ENCODE results near the gene HIRA.
"Not testable (repeated sequence)": the region's sequence is repeated elsewhere in the genome, so short reads cannot be mapped to it uniquely, and the experiment has no call there.

The HIRA gene

GRCh38 chr22:19382240-19382639 lies 49.3 kb downstream of the HIRA start:
- no peak for DNase-seq

- no peak for DNase-seq
Measured at GRCh38 chr22:19378344-19378674, 53.2 kb downstream of the HIRA start.

DNA sequence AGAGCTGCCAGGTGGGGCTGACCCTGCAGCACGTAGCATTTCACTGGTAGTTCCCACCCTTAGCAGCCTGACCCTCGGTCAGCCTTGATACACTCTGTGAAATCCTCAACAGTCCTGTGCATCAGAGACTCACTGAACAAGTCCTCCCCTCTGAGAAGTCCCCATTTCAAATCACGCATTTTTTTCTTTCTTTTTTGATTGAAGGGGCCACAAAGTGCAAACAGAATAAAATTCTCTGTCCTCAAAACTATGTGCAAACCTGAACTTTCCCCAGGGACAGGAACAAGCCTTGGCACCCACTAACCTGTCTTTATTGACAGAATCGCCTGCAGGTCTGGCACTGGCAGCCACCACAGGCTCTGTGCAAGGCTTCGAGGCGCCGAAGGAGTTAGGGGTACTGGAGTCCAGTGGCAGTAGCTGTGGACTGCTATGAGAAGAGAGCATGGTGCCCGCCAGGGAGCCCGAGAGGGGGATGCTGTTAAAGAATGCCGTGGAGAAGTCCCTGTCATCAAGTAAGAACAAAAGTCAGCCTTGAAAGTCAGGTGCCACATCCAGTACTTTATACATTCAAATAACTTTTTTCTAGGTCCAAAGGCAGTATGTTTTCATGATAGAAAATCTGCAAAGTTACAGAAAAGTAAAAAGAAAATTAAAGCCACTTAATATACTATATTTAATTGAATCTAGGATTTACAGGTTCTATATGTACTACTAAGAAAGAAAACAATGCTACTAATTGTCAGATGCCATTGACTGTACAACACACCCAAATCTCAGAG lies 53.8 kb downstream of the HIRA start:
- no peak for DNase-seq

DNA sequence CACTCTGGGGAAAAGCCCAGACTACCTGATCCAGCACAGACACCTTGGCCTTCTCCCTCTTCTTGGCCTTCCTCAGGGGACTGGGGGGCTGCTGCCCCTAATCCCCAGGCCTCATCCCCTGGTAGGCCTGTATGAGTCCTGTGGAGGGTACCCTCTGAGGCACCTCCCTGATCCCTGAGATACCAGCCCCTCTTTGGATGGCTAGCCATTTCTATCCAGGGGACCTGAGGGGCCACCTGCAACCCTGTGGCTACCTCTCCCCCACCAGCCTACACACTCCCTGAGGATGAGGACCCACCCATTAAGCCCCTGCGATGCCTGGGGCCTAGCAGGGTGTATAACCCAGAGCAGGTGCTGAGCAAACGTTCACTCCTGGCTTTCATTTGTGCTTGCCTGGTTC lies 54.6 kb downstream of the HIRA start:
- no peak for DNase-seq

GRCh38 chr22:19376247-19376646 lies 55.3 kb downstream of the HIRA start:
- no peak for DNase-seq

- no peak for DNase-seq
Measured at GRCh38 chr22:19375435-19375834, 56.1 kb downstream of the HIRA start.

GRCh38 chr22:19374410-19374809 lies 57.1 kb downstream of the HIRA start:
- DNase-seq: no peak

- no peak for DNase-seq
Measured at GRCh38 chr22:19373450-19373849, 58.1 kb downstream of the HIRA start.

- no peak for DNase-seq
Measured at GRCh38 chr22:19371893-19372292, 59.6 kb downstream of the HIRA start.

GRCh38 chr22:19368876-19369275 lies 62.7 kb downstream of the HIRA start:
- DNase-seq: no peak

GRCh38 chr22:19367763-19368367 lies 63.7 kb downstream of the HIRA start:
- DNase-seq: no peak

DNA sequence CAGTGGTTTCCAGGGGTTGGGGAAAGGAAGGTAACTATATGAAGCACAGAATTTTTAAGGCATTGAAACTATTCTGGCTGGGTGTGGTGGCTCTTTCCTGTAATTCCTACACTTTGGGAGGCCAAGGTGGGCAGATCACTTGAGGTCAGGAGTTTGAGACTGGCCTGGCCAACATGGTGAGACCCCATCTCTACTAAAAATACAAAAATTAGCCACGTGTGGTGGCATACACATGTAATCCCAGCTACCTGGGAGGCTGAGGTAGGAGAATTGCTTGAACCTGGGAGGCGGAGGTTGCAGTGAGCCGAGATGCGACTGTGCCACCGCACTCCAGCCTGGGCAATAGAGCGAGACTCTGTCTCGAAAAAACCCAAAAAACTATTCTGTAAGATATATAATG lies 68.0 kb downstream of the HIRA start:
- not testable (repeated sequence) for DNase-seq

DNA sequence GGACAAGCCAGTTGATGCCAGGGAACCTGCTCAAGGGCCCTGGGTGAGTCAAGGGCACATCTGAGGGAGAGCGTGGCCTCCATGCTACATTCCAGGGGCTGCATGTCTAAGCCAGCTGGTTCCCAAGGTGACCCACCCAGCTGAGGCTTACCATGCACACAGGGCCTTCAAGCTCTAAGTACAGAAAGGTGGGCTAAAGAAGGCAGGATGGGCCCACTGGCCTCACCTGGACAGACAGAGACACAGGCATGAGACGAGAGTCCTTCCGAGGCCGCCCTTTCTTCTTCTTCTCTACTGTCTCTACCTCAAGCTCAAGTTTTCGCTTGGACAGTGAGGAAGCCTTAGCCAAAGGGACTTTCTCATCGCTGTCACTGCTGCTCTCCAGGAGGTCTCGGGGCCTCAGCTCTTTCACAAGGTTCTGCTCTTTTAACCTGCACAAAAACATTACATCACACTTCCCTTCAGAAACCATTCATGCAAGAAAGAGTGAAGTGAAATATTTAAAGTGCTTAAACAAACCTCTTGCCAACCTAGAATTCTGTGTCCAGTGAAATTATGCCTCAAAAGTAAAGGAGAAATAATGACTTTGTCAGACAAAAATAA lies 69.9 kb downstream of the HIRA start:
- no peak for DNase-seq

- no peak for DNase-seq
Measured at GRCh38 chr22:19360862-19361261, 70.7 kb downstream of the HIRA start.

DNA sequence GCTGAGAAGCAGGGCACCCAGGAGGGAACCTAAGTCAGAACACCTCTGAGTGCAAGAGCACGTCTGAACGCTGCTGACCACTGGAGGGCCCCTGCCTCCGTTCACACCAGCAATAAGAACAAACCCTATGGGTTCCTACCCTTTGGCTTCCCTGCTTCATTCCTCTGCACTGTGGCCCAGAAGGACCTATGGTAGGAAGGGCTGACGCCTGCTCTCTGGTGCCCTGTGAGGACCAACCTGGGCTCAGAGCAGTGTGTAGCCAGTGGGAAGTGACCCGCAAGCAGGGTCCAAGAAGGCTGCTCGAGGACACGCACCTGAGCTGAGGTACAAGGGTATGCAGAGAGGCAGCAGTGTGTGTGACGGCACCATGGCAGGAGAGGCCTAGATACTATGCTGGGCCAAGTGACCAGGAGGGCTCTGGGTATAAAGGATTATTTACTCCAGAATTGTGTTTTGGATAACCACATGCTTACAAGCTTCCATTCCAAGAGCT lies 71.2 kb downstream of the HIRA start:
- no peak for DNase-seq

- no peak for DNase-seq
Measured at GRCh38 chr22:19359554-19360299, 71.8 kb downstream of the HIRA start.

- no peak for DNase-seq
Measured at GRCh38 chr22:19358703-19359553, 72.6 kb downstream of the HIRA start.

- no peak for DNase-seq
Measured at GRCh38 chr22:19358195-19358594, 73.3 kb downstream of the HIRA start.

GRCh38 chr22:19357270-19358105 lies 74.0 kb downstream of the HIRA start:
- DNase-seq: no peak

GRCh38 chr22:19356708-19357269 lies 74.7 kb downstream of the HIRA start:
- no peak for DNase-seq

Data from stimulated activated CD4-positive, alpha-beta T cell treated with anti-CD3 and anti-CD28 coated beads, Interleukin-4, amount 100 ng/mL, for 4 hours (primary cell).